Adrenal gland (tissue), 12 donors: ENCODE data around the gene COX19. TPM values are rescaled to one million over a fixed set of nuclear protein-coding genes. Genes with fewer than 3 reads are reported as not detected.
A peak's percentile ranks its signal among the peaks of the same experiment; 100 is the strongest.

Source experiments
- DNase-seq, 7 donors: peaks; one replicate each; pipeline ENCODE4 v3.0.0-alpha.2; 2019 to 2020
- H3K27ac ChIP-seq, 5 donors: fragments of 200-600 bp; sonication (generic) in 4 of 5; 1 replicate in 3 of 5; 2 replicates in 2 of 5; pipeline versions ENCODE4 v1.5.1 to v1.8.0; 2016 to 2020; ENCODE audit warnings: mild to moderate bottlenecking in 1 of 5
- H3K27me3 ChIP-seq: fragments of 200-600 bp; 2 replicates; pipeline ENCODE4 v1.8.0; 2021
- H3K36me3 ChIP-seq, 2 donors: fragments of 200-600 bp; replicated peaks in 1 of 2; 1 replicate in 1 of 2; 2 replicates in 1 of 2; pipeline versions ENCODE4 v1.5.1 to v1.8.0; 2018 to 2022
- H3K4me1 ChIP-seq, 2 donors: fragments of 200-600 bp; replicated peaks in 1 of 2; 1 replicate in 1 of 2; 2 replicates in 1 of 2; pipeline versions ENCODE4 v1.5.1 to v1.8.0; 2018 to 2021
- H3K4me3 ChIP-seq, 4 donors: fragments of 200-600 bp; sonication (generic) in 3 of 4; one replicate each; pipeline ENCODE4 v1.5.1; 2016 to 2018
- H3K9me3 ChIP-seq, 3 donors: fragments of 200-600 bp; sonication (generic) in 1 of 3; replicated peaks in 1 of 3; 1 replicate in 2 of 3; 2 replicates in 1 of 3; pipeline versions ENCODE4 v1.5.1 to v1.8.0; 2016 to 2021
- POLR2A ChIP-seq, 2 donors: fragments of 450-650 bp; IDR thresholded peaks; one replicate each; pipeline ENCODE4 v1.6.1; 2017; ENCODE audit warnings: antibody characterized with exemption in 2 of 2, mild to moderate bottlenecking in 2 of 2, moderate library complexity in 1 of 2
- WGBS, 4 donors: extraction: QIAGEN DNeasy Blood & Tissue Kit in 2 of 4; methylation state at CpG; one replicate each; pipeline versions ENCODE4 v1.1.5 to v1.1.7; 2013 to 2017; 5-methylcytosine and 5-hydroxymethylcytosine counted together
- intact Hi-C, 2 donors: fragments of 100-400 bp; cut with DNase I; formaldehyde crosslinking; loops; one replicate each; pipeline versions ENCODE4 v1.14.1 to v1.15.0; 2022 to 2023
- polyA plus RNA-seq, 3 donors: library from polyadenylated mRNA; stranded (reverse); fragments of 200-250 nt in 2 of 3; fragments of 350-450 nt in 1 of 3; fragmentation: Illumina TruSeq in 1 of 3; extraction: RNeasy Lipid Tissue Mini Kit (QIAGEN cat#74804) in 1 of 3; gene quantifications; one replicate each; pipeline ENCODE4 v1.2.3, GENCODE V29; 2013 to 2014
- total RNA-seq, 9 donors: library from RNA; depleted of rRNA in 4 of 9; stranded (reverse); fragments of >200 nt in 4 of 9; fragments of 120-200 nt in 1 of 9; fragmentation: NEBNext Ultra II Directional in 1 of 9; extraction: Animal tissue kit (Norgen Biotek cat#: 25700) in 1 of 9; gene quantifications; one replicate each; pipeline versions ENCODE4 v1.1.0 to v1.2.4, GENCODE V29; 2013 to 2023
- TF ChIP-seq, protein P1 (sequence below), 6 experiments: fragments of 450-650 bp in 4 of 6; fragments of 200-600 bp in 2 of 6; sonication (generic) in 1 of 6; IDR thresholded peaks; 1 replicate in 5 of 6; 2 replicates in 1 of 6; pipeline versions ENCODE4 v1.5.1 to v1.8.0; 2016 to 2021; ENCODE audit warnings: antibody characterized with exemption in 6 of 6, mild to moderate bottlenecking in 2 of 6, moderate library complexity in 1 of 6
- donor health status: healthy with polysubstance abuse.
- donor health status: Bipolar disorder and iron deficiency.
- donor health status: DM: yes; HTN: yes; CAD: no.
- donor health status: DM: no; HTN: no; CAD: no.
- donor health status: DM: no; HTN: no; CAD: no.
- donor health status: DM: yes; HTN: yes; CAD: no.

Gene COX19
- total and polyA plus RNA-seq, 12 donors: 9.1 to 32.4 (median 18.9) TPM

DNA sequence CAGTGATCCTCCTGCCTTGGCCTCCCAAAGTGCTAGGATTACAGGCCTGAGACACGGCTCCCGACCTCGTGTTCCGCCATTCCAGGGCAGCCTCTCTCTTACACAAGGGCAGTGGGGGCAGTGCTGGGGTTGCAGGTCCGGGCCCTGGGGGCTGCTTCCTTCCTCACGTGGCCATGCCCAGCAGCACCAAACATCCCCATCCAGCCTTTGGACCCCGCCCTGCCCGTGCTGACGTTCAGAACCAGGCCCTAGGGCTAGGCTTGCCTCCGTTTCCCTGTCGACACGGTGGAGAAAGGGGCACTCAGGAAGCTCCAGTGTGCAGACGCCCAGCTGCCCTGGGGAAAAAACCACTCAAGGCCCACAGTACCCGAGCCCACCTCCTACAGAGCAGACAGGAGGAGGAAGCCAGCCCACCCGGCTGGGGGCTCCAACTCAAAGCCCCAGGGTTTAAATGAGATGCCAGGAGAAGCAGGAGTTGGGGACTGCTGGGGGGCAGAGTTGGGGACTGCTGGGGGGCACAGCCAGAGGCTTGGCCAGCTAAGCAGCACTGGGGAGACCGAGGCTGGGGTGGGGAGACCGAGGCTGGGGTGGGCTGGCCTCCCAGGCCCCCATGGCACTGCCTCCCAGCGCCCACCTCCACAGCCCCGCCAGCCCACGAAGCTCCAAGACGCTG, 56.8 kb downstream of the COX19 start:
- Histone ChIP-seq H3K4me3 (no peak overlapping the region), H3K36me3 (no peaks in the 10 kb centered on the region), H3K27me3 (no peaks in the 10 kb centered on the region), H3K9me3 (no peaks in the 10 kb centered on the region), H3K27ac (no peak overlapping the region), H3K4me1 (no peaks in the 10 kb centered on the region)
- 78 to 88% (median 82%) methylated on average over 11 to 21 of the region's 21 CpGs for WGBS, 4 donors
- TF ChIP-seq, protein P1, sequence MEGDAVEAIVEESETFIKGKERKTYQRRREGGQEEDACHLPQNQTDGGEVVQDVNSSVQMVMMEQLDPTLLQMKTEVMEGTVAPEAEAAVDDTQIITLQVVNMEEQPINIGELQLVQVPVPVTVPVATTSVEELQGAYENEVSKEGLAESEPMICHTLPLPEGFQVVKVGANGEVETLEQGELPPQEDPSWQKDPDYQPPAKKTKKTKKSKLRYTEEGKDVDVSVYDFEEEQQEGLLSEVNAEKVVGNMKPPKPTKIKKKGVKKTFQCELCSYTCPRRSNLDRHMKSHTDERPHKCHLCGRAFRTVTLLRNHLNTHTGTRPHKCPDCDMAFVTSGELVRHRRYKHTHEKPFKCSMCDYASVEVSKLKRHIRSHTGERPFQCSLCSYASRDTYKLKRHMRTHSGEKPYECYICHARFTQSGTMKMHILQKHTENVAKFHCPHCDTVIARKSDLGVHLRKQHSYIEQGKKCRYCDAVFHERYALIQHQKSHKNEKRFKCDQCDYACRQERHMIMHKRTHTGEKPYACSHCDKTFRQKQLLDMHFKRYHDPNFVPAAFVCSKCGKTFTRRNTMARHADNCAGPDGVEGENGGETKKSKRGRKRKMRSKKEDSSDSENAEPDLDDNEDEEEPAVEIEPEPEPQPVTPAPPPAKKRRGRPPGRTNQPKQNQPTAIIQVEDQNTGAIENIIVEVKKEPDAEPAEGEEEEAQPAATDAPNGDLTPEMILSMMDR (IDR thresholded peaks at IDR 0.05): no peak
- no peak for TF ChIP-seq POLR2A (IDR thresholded peaks at IDR 0.05)
- peak in 5 of 7 donors; percentile 7 to 39 (median 10) for DNase-seq
- intact Hi-C loops: no loop called here

DNA sequence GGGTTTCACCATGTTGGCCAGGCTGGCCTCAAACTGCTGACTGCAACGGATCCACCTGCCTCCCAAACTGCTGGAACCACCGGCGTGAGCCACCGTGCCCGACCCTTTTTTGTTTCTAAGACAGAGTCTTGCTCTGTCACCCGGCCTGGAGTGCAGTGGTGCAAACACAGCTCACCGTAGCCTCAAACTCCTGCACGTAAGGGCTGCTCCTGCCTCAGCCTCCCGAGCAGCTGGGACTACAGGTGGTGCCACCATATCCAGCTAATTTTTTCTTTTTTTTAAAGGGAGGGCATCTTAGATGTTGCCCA, 57.3 kb downstream of the COX19 start:
- DNase-seq: peak in 2 of 7 donors; percentile 3 to 7
- H3K36me3 ChIP-seq: no peaks in the 10 kb centered on the region
- intact Hi-C loops: no loop called here
- H3K4me3 ChIP-seq: no peak overlapping the region
- no peak for TF ChIP-seq POLR2A (IDR thresholded peaks at IDR 0.05)
- TF ChIP-seq, protein P1 (IDR thresholded peaks at IDR 0.05): no peak
- H3K4me1 ChIP-seq: no peaks in the 10 kb centered on the region
- H3K9me3 ChIP-seq: no peaks in the 10 kb centered on the region
- H3K27ac ChIP-seq: no peak overlapping the region
- 94 to 99% (median 95%) methylated on average over 9 of the region's 9 CpGs for WGBS, 4 donors
- H3K27me3 ChIP-seq: no peaks in the 10 kb centered on the region

DNA sequence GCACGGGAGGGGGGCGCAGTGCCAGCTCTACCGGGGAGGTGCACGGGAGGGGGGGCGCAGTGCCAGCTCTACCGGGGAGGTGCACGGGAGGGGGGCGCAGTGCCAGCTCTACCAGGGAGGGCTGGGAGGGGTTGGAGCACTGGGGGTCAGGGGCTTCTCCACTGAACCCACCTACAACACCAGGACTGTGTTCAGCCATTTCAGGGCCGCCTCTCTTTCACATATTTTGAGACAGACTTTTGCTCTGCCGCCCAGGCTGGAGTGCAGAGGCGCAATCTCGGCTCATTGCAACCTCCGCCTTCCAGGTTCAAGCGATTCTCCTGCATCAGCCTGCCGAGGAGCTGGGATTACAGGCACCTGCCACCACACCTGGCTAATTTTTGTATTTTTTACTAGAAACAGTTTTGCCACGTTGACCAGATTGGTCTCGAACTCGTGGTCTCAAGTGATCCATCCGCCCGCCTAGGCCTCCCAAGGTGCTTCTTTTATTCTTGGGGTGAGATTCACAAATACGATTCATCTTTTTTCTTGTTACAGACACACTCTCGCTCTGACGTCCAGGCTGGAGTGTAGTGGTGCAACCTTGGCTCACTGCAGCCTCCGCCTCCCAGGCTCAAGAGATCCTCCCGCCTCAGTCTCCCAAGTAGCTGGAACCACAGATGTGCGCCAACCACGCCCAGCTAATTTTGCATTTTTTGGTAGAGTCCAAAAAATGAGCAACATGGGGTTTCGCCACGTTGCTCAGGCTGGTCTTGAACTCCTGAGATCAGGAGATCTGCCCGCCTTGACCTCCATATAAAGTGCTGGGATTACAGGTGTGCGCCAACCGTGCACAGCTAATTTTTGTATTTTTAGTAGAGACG, 57.9 kb downstream of the COX19 start:
- TF ChIP-seq, protein P1 (IDR thresholded peaks at IDR 0.05): no peak
- TF ChIP-seq POLR2A (IDR thresholded peaks at IDR 0.05): no peak
- H3K4me1 ChIP-seq: no peaks in the 10 kb centered on the region
- H3K27me3 ChIP-seq: no peaks in the 10 kb centered on the region
- H3K27ac ChIP-seq: no peak overlapping the region
- H3K4me3 ChIP-seq: no peak overlapping the region
- intact Hi-C loops: no loop called here
- no peak for DNase-seq
- no peaks in the 10 kb centered on the region for H3K36me3 ChIP-seq
- 84 to 91% (median 88%) methylated on average over 22 to 28 of the region's 33 CpGs for WGBS, 4 donors
- no peaks in the 10 kb centered on the region for H3K9me3 ChIP-seq

DNA sequence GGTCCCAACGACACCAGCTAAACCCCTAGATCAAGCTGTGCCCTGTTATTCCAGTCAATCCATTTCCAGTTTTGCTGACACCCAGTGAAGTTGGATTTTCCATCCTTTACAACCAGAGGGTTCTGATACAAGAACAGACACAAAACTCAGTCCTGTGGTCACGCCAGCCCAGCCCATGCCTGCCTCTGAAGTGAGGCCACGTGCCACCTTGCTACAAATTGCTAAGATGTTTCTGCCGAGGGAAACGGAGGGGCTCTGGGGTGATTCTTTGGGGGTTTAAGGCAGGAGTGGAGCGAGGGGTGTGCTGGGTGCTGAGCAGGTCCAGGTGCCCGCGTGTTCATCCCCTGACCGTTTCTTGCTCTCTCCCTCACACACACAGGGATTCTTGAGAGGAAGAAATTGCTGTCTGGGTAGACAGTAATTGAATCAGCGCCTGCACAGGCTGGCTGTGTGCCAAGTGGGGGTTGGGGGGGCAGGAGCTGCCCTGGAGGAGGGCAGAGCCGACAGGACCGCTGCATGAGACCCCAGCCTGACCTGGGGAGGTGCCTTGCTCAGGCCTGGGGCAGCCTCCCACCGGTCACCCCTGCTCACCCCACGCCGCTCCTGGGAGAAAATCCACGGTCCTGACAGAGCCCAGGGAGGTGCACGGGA, 58.9 kb downstream of the COX19 start:
- no peak for TF ChIP-seq POLR2A (IDR thresholded peaks at IDR 0.05)
- TF ChIP-seq, protein P1 (IDR thresholded peaks at IDR 0.05): no peak
- DNase-seq: no peak
- Histone ChIP-seq H3K4me3 (no peak overlapping the region), H3K27me3 (no peaks in the 10 kb centered on the region), H3K27ac (no peak overlapping the region), H3K4me1 (no peaks in the 10 kb centered on the region), H3K9me3 (no peaks in the 10 kb centered on the region), H3K36me3 (no peaks in the 10 kb centered on the region)
- intact Hi-C loops: no loop called here
- 39 to 57% (median 43%) methylated on average over 5 to 17 of the region's 17 CpGs for WGBS, 4 donors
